ENCODE measurements around the gene PTPRD.

Gene PTPRD

GRCh38 chr9:10612641-10613398, at the start of gene PTPRD:
TSS of gene PTPRD (minus strand) at chr9:10613002.
- DNase-seq, result peak in 1 of 2 donors; percentile 30

- no peak for DNase-seq
Measured at GRCh38 chr9:10661994-10662393, 49.2 kb upstream of the PTPRD start.

- no peak for DNase-seq
Measured at GRCh38 chr9:10661376-10661775, 48.6 kb upstream of the PTPRD start.

GRCh38 chr9:10651012-10651411, 38.2 kb upstream of the PTPRD start:
- DNase-seq, result no peak

- DNase-seq, result no peak
Measured at GRCh38 chr9:10649076-10649475, 36.3 kb upstream of the PTPRD start.

- DNase-seq, result no peak
Measured at GRCh38 chr9:10633785-10634184, 21.0 kb upstream of the PTPRD start.

GRCh38 chr9:10614196-10614800, 1.5 kb upstream of the PTPRD start:
- no peak for DNase-seq

GRCh38 chr9:10613419-10613818, 617 bp upstream of the PTPRD start:
- DNase-seq, result no peak

- no peak for DNase-seq
Measured at GRCh38 chr9:10605388-10605787, 7.4 kb downstream of the PTPRD start.

- no peak for DNase-seq
Measured at GRCh38 chr9:10604927-10605326, 7.9 kb downstream of the PTPRD start.

- no peak for DNase-seq
Measured at GRCh38 chr9:10597801-10598200, 15.0 kb downstream of the PTPRD start.

GRCh38 chr9:10594482-10594881, 18.3 kb downstream of the PTPRD start:
- no peak for DNase-seq

- no peak for DNase-seq
Measured at GRCh38 chr9:10586407-10586806, 26.4 kb downstream of the PTPRD start.

GRCh38 chr9:10571699-10572098, 41.1 kb downstream of the PTPRD start:
- DNase-seq, result no peak

- DNase-seq, result no peak
Measured at GRCh38 chr9:10566848-10567247, 46.0 kb downstream of the PTPRD start.

GRCh38 chr9:10562581-10563343, 50.0 kb downstream of the PTPRD start:
- no peak for DNase-seq

GRCh38 chr9:10548348-10548747, 64.5 kb downstream of the PTPRD start:
- DNase-seq, result no peak

GRCh38 chr9:10538073-10538472, 74.7 kb downstream of the PTPRD start:
- no peak for DNase-seq

GRCh38 chr9:10534850-10535249, 78.0 kb downstream of the PTPRD start:
- DNase-seq, result no peak

GRCh38 chr9:10525972-10526371, 86.8 kb downstream of the PTPRD start:
- no peak for DNase-seq

GRCh38 chr9:10523164-10523563, 89.6 kb downstream of the PTPRD start:
- DNase-seq, result no peak

- DNase-seq, result no peak
Measured at GRCh38 chr9:10512144-10512543, 100.7 kb downstream of the PTPRD start.

GRCh38 chr9:10488937-10489336, 123.9 kb downstream of the PTPRD start:
- no peak for DNase-seq

- DNase-seq, result no peak
Measured at GRCh38 chr9:10479172-10479571, 133.6 kb downstream of the PTPRD start.

Measured in stimulated activated CD4-positive, alpha-beta T cell treated with anti-CD3 and anti-CD28 coated beads, Interleukin-2, amount 100 ng/mL, for 24 hours (primary cell).